Effector memory CD4-positive, alpha-beta T cell (primary cell): Measurements from ENCODE around the gene IFT43.

Experiments used
- DNase-seq, 3 donors: peaks; one replicate each; pipeline ENCODE4 v3.0.0-alpha.2; 2020
- H3K27ac ChIP-seq: 2 replicates; pipeline ENCODE4 v1.7.0; 2013; ENCODE audit warnings: mild to moderate bottlenecking, low read length, moderate library complexity; ENCODE audit not compliant: insufficient read depth, poor library complexity, severe bottlenecking
- H3K27me3 ChIP-seq: replicated peaks from 2 replicates; pipeline ENCODE4 v1.7.0; 2013; ENCODE audit warnings: mild to moderate bottlenecking, low read length; ENCODE audit not compliant: insufficient read depth, control insufficient read depth, poor library complexity, severe bottlenecking
- H3K36me3 ChIP-seq: 2 replicates; pipeline ENCODE4 v1.7.0; 2013; ENCODE audit warnings: mild to moderate bottlenecking, low read length, moderate library complexity; ENCODE audit not compliant: control insufficient read depth, insufficient read depth
- H3K4me1 ChIP-seq: 2 replicates; pipeline ENCODE4 v1.7.0; 2013; ENCODE audit warnings: low read length, mild to moderate bottlenecking; ENCODE audit not compliant: control insufficient read depth, insufficient read depth, poor library complexity, severe bottlenecking
- H3K4me3 ChIP-seq: 2 replicates; pipeline ENCODE4 v1.7.0; 2013; ENCODE audit warnings: low read length, low read depth, mild to moderate bottlenecking; ENCODE audit not compliant: insufficient read depth, poor library complexity, severe bottlenecking
- H3K9me3 ChIP-seq: 2 replicates; pipeline ENCODE4 v1.7.0; 2013; ENCODE audit warnings: mild to moderate bottlenecking, low read length, moderate library complexity; ENCODE audit not compliant: control insufficient read depth

The IFT43 gene

DNA sequence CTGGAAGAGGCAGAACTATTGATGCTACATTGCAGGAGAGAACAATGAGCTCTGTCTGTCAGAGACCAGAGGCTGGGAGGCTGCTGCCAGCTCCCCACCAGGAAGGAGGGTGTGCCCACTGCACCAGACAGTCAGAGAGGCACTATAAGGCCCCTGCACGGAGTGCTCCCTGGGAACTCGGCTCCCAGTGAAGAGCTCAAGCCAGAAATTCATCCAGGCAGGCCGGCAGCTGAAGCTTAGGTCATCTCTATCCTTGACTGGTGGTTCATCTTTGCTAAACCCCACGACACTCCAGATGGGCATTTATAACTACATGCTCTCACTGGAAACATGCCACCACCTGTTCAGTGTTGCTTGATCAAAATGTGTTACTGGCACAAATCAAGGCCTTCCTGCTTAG lies 101.1 kb downstream of the IFT43 start:
- H3K9me3 ChIP-seq: no peaks in the 10 kb centered on the region
- no peak overlapping the region for H3K27ac ChIP-seq
- H3K27me3 ChIP-seq: no peaks in the 10 kb centered on the region
- no peak for DNase-seq
- H3K36me3 ChIP-seq: no peaks in the 10 kb centered on the region
- H3K4me3 ChIP-seq: no peak overlapping the region
- no peaks in the 10 kb centered on the region for H3K4me1 ChIP-seq

GRCh38 chr14:76088326-76088725 lies 102.8 kb downstream of the IFT43 start:
- Histone ChIP-seq H3K9me3 (no peaks in the 10 kb centered on the region), H3K36me3 (no peaks in the 10 kb centered on the region), H3K4me1 (no peaks in the 10 kb centered on the region), H3K27ac (no peak overlapping the region), H3K4me3 (no peak overlapping the region), H3K27me3 (no peaks in the 10 kb centered on the region)
- DNase-seq: no peak

GRCh38 chr14:76088771-76089571 lies 103.4 kb downstream of the IFT43 start:
- no peak overlapping the region for H3K4me3 ChIP-seq
- H3K36me3 ChIP-seq: no peaks in the 10 kb centered on the region
- no peaks in the 10 kb centered on the region for H3K9me3 ChIP-seq
- H3K4me1 ChIP-seq: no peaks in the 10 kb centered on the region
- no peaks in the 10 kb centered on the region for H3K27me3 ChIP-seq
- no peak for DNase-seq
- H3K27ac ChIP-seq: no peak overlapping the region

DNA sequence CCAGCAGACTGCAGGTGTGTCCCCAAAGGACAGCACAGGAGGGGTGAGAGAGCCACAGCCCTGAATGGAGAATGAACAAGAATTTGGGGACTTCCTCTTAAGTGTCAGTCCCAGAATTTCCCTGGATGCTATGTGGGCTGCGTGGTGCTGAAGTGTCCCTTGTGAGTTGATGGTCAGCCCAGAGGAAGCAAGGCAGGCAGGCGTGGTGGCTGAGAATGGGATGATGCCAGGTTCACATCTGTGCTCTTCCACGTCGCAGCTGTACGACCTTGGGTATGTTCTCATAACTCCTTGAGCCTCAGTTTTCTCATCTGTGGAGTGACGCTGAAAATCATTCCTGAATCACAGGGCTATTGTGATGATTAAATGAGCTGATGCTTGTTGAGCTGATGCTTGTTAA lies 104.0 kb downstream of the IFT43 start:
- no peak overlapping the region for H3K27ac ChIP-seq
- DNase-seq: no peak
- H3K36me3 ChIP-seq: no peaks in the 10 kb centered on the region
- H3K27me3 ChIP-seq: no peaks in the 10 kb centered on the region
- H3K9me3 ChIP-seq: no peaks in the 10 kb centered on the region
- H3K4me3 ChIP-seq: no peak overlapping the region
- H3K4me1 ChIP-seq: no peaks in the 10 kb centered on the region

GRCh38 chr14:76090616-76091391 lies 105.2 kb downstream of the IFT43 start:
- DNase-seq: no peak
- H3K27ac ChIP-seq: no peak overlapping the region
- no peaks in the 10 kb centered on the region for H3K9me3 ChIP-seq
- H3K27me3 ChIP-seq: no peaks in the 10 kb centered on the region
- H3K4me1 ChIP-seq: no peaks in the 10 kb centered on the region
- no peak overlapping the region for H3K4me3 ChIP-seq
- H3K36me3 ChIP-seq: no peaks in the 10 kb centered on the region

GRCh38 chr14:76093077-76093476 lies 107.5 kb downstream of the IFT43 start:
- Histone ChIP-seq H3K9me3 (no peaks in the 10 kb centered on the region), H3K27me3 (no peaks in the 10 kb centered on the region)
- DNase-seq: no peak

GRCh38 chr14:76096257-76096656 lies 110.7 kb downstream of the IFT43 start:
- no peak overlapping the region for H3K4me3 ChIP-seq
- H3K27me3 ChIP-seq: no peaks in the 10 kb centered on the region
- no peaks in the 10 kb centered on the region for H3K36me3 ChIP-seq
- no peaks in the 10 kb centered on the region for H3K4me1 ChIP-seq
- no peak for DNase-seq
- H3K27ac ChIP-seq: no peak overlapping the region
- H3K9me3 ChIP-seq: no peaks in the 10 kb centered on the region

More at GRCh38 chr14:76093077-76093476, 107.5 kb downstream of the IFT43 start:
- no peaks in the 10 kb centered on the region for H3K4me1 ChIP-seq
- H3K27ac ChIP-seq: no peak overlapping the region
- H3K36me3 ChIP-seq: no peaks in the 10 kb centered on the region
- no peak overlapping the region for H3K4me3 ChIP-seq

DNA sequence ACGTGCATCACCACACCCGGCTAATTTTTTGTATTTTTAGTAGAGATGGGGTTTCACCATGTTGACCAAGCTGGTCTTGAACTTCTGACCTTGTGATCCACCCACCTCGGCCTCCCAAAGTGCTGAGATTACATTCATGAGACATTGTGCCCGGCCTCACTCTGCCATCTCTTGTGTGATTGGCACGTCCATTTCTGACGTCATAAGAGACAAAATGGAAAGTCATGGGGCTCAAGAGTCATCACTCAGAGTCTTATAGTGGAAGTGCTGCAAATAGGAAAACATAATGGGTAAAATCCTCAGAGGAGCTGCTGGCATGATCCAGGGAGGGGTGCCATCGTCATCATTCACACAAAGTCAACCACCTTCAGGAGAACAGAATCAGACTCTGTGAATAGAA lies 112.0 kb downstream of the IFT43 start:
- H3K27me3 ChIP-seq: no peaks in the 10 kb centered on the region
- no peak overlapping the region for H3K27ac ChIP-seq
- no peak overlapping the region for H3K4me3 ChIP-seq
- no peaks in the 10 kb centered on the region for H3K36me3 ChIP-seq
- no peak for DNase-seq
- no peaks in the 10 kb centered on the region for H3K9me3 ChIP-seq
- no peaks in the 10 kb centered on the region for H3K4me1 ChIP-seq

DNA sequence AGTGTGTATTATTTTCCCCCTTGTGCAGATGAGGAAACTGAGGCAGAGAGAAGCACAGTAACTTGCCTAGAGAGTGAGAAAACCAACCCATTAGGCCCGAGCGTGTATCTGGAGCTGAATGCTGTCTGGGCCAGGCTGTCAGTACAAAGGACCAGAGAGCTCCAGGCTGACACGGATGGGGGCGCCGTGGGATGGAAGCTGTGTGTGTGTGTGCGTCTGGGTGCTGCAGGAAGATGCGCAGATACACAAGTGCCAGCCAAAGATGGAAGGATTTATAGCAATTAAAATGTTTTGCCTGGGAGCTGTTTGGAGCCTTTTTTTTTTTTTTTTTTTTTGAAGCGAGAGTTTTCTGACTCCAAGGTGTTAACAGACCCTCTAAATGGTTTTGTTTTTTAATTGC lies 112.5 kb downstream of the IFT43 start:
- DNase-seq: no peak
- no peak overlapping the region for H3K27ac ChIP-seq
- no peak overlapping the region for H3K4me3 ChIP-seq
- H3K36me3 ChIP-seq: no peaks in the 10 kb centered on the region
- no peaks in the 10 kb centered on the region for H3K4me1 ChIP-seq
- H3K9me3 ChIP-seq: no peaks in the 10 kb centered on the region
- no peaks in the 10 kb centered on the region for H3K27me3 ChIP-seq
